WERI-Rb-1 (cell line): ENCODE results near the gene XRCC4.

Experiments
- DNase-seq: peaks from one replicate; pipeline ENCODE4 v3.0.0-alpha.2; 2020
- H3K27ac ChIP-seq: fragments of 250-450 bp; sonication (Bioruptor Pico); 2 replicates; pipeline ENCODE4 v1.5.1; 2020; ENCODE audit warnings: mild to moderate bottlenecking, moderate library complexity
- H3K27me3 ChIP-seq: fragments of 250-450 bp; sonication (Bioruptor Pico); 2 replicates; pipeline ENCODE4 v1.5.1; 2021; ENCODE audit warnings: mild to moderate bottlenecking, low read depth, moderate library complexity; ENCODE audit not compliant: insufficient read depth, severe bottlenecking
- H3K36me3 ChIP-seq: fragments of 250-450 bp; sonication (Bioruptor Pico); 2 replicates; pipeline ENCODE4 v1.5.1; 2020; ENCODE audit warnings: mild to moderate bottlenecking, moderate library complexity
- H3K4me3 ChIP-seq: 2 replicates; pipeline ENCODE4 v1.5.1; 2011; ENCODE audit warnings: low read depth, mild to moderate bottlenecking, control low read depth, low read length
- H3K9me3 ChIP-seq: fragments of 250-450 bp; sonication (Bioruptor Pico); 2 replicates; pipeline ENCODE4 v1.5.1; 2021; ENCODE audit warnings: mild to moderate bottlenecking, moderate library complexity; ENCODE audit not compliant: severe bottlenecking
- CTCF ChIP-seq: IDR thresholded peaks from 2 replicates; pipeline ENCODE4 v1.5.1; 2011; ENCODE audit warnings: low read depth, mild to moderate bottlenecking, control low read depth, inconsistent platforms, low read length

The XRCC4 gene

GRCh38 chr5:83374547-83374946 lies 297.2 kb downstream of the XRCC4 start:
- TF ChIP-seq CTCF: no peak
- H3K27ac ChIP-seq: no peak overlapping the region
- DNase-seq: no peak

GRCh38 chr5:83375049-83375745 lies 297.9 kb downstream of the XRCC4 start:
- H3K27me3 ChIP-seq: no peaks in the 10 kb centered on the region
- no peak for TF ChIP-seq CTCF
- no peak overlapping the region for H3K27ac ChIP-seq
- DNase-seq: no peak
- no peaks in the 10 kb centered on the region for H3K36me3 ChIP-seq
- H3K4me3 ChIP-seq: no peak overlapping the region
- no peaks in the 10 kb centered on the region for H3K9me3 ChIP-seq

More at GRCh38 chr5:83374547-83374946, 297.2 kb downstream of the XRCC4 start:
- Histone ChIP-seq H3K9me3 (no peaks in the 10 kb centered on the region), H3K27me3 (no peaks in the 10 kb centered on the region), H3K4me3 (no peak overlapping the region), H3K36me3 (no peaks in the 10 kb centered on the region)

- Histone ChIP-seq H3K27ac (no peak overlapping the region), H3K9me3 (no peaks in the 10 kb centered on the region), H3K36me3 (no peaks in the 10 kb centered on the region), H3K4me3 (no peak overlapping the region), H3K27me3 (no peaks in the 10 kb centered on the region)
- DNase-seq: no peak
- no peak for TF ChIP-seq CTCF
Observed at GRCh38 chr5:83376461-83376860, 299.1 kb downstream of the XRCC4 start.

GRCh38 chr5:83377131-83377865 lies 300.0 kb downstream of the XRCC4 start:
- no peaks in the 10 kb centered on the region for H3K36me3 ChIP-seq
- no peaks in the 10 kb centered on the region for H3K27me3 ChIP-seq
- no peak for TF ChIP-seq CTCF
- H3K27ac ChIP-seq: no peak overlapping the region
- no peak for DNase-seq
- no peaks in the 10 kb centered on the region for H3K9me3 ChIP-seq
- H3K4me3 ChIP-seq: no peak overlapping the region

GRCh38 chr5:83378624-83379289 lies 301.4 kb downstream of the XRCC4 start:
- DNase-seq: no peak
- Histone ChIP-seq H3K4me3 (no peak overlapping the region), H3K36me3 (no peaks in the 10 kb centered on the region), H3K27me3 (no peaks in the 10 kb centered on the region), H3K27ac (no peak overlapping the region), H3K9me3 (no peaks in the 10 kb centered on the region)
- no peak for TF ChIP-seq CTCF
